ENCODE measurements around the gene CDV3.
"Not testable (repeated sequence)": the region's sequence is repeated elsewhere in the genome, so short reads cannot be mapped to it uniquely, and the experiment has no call there.

The CDV3 gene

GRCh38 chr3:133573629-133574194 is at the start of gene CDV3:
Gene CDV3, plus strand, starts transcription at chr3:133573686. Its CDS starts 359 bp downstream, at chr3:133574045.
- DNase-seq = no peak

DNA sequence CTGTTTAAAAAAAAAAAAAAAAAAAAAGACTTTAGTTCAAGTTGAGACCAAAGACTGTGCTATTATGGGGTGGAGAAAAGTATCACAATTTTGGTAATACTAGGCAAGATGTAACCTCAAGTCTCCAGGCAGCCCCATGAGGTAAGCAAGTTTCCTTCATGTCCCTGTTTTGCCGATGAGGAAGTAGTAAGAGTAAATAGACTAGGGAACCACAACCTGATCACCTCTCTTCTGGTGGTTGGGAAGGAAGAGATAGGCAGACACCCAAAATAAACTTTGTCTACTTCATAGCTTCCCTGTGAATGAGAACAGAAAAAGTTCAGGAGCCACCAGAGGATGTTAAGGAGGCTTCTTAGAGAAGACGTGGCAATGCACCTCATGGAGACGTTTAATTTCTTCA is 49.7 kb upstream of the CDV3 start:
- DNase-seq = not testable (repeated sequence)

- DNase-seq = no peak
Observed at GRCh38 chr3:133525435-133525834, 48.1 kb upstream of the CDV3 start.

DNA sequence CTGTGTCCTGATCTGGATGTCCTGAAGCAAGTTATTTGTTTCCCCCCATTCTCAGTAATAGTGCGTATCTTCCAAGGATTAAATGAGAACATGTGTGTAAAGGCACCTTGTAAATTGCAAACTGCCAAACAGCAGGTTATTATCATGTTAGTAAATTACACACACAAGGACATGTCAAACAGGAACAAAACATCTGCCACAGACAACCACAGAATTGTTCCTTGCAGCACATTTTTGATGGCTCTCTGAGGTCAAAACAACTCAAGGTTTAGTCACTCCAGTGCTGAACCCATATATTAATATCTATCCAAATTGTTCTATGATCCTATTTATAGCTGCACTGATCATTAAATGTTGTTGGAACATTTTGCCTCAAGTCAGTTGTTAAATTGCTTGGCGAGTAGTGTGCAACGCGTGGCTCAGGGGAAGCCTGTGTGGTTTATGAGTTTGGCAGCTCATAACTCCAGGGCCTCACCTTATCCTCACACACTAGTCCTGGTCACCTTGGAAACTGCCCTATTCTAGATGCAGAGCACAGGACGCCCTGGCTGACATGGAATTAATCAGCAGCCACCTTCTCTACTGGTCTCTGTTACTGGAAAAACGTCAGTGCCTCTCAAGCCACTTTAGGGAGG is 46.3 kb upstream of the CDV3 start:
- DNase-seq = peak; percentile 28

GRCh38 chr3:133529809-133530208 is 43.7 kb upstream of the CDV3 start:
- DNase-seq = no peak

GRCh38 chr3:133531981-133532380 is 41.5 kb upstream of the CDV3 start:
- no peak for DNase-seq

- no peak for DNase-seq
Observed at GRCh38 chr3:133532951-133533350, 40.5 kb upstream of the CDV3 start.

DNA sequence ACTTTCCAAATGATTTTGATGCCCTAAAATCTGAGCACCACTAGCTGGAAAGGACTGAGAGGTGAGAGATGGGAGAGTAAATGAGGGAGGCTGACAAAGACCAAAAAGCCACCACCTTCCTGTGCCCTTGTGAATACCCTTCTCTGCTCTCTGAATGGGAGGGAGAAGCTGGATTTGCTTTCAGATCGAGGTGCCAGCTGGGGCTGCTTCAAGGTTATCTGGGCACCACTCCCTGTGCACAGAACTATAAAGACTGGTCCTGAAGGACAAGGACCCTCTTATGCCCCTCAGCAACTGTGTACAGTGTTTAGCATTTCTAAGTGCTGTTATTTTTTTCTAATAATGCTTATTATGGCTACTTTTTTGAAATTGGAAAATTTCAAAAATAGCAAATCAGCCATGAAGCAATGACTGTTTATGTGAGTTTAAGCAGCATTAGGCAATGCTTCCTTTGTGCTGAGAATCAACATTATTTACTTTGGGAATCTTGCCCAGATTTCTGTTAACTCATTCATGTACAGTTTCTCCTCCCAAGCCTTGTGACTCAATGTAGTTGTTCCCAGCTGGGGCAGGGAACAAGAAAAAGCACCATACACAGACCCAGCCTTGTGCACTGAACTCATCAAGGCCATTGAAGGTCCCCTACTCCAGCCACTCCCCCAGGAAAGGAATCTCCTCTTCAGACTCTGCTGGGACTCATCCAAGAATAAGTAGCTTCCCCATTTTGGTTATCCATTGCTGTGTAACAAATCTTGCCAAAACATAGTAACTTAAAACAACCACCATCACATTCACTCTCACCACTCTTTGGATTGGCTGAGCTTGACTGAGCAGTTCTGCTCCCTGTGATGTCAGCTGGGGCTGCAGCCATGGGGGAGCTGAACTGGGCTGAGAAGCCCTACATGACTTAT is 37.3 kb upstream of the CDV3 start:
- no peak for DNase-seq

DNA sequence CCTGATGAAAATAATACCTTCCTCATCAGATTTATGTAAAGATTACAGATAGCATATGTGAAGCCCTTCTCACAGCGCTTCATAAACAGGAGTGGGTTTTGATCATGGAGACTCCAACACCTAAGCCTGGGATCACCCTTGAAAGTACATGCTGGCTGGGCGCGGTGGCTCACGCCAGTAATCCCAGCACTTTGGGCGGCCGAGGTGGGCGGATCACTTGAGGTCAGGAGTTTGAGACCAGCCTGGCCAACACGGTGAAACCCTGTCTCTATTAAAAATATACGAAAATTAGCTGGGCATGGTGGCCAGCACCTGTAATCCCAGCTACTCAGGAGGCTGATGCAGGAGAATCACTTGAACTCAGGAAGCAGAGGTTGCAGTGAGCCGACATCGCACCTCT is 36.4 kb upstream of the CDV3 start:
- DNase-seq = not testable (repeated sequence)

DNA sequence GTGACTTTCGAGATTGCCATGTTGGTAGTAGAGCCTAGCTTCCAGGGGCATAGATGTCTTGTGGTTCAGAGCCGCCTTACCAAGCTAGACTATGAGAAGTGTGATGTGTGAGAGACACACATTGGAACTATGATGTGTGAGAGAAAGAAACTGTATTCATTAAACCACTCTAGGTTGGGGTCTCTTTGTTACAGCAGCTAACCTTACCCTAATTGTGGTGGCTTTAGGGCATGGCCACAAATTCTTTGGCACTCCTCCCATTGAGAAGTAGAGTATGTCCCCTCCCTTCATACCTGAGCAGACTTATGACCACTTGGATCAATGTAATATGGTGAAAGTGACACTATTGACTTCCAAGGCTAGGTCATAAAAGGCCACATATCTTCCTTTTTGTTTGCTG is 35.3 kb upstream of the CDV3 start:
- DNase-seq = no peak

DNA sequence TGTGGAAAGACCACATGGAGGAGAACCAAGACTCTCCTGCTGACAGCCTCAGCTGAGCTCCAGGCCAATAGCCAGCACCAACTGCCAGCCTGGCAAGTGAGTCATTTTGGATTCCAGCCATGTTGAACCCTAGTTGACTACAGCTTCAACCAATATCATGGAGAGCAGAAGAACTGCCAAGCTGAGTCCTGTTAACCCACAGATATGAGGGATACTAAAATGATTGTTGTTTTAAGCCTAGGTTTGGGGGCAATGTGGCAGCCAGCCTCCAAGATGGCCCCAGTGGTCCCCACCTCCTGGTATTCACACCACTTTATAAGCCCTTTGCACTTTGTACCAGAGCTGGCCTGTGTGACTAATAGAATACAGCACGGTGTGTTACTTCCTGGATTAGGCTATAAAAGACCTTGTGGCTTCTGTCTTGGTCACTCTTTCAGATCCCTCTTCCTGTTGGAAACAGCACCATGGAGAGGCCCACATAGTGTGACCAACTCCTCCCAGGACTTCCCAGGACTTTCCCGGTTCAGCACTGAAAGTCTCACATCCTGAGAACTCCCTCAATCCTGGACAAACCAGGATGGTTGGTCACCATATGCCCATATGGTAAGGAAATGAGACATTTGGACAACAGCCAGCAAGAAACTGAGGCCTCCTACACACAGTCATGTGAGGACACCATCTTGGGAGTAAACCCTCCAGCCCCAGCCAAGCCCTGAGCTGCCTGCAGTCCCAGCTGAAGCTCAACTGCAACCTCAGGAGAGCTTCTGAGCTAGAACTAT is 32.4 kb upstream of the CDV3 start:
- DNase-seq = no peak

GRCh38 chr3:133542871-133543270 is 30.6 kb upstream of the CDV3 start:
- no peak for DNase-seq

DNA sequence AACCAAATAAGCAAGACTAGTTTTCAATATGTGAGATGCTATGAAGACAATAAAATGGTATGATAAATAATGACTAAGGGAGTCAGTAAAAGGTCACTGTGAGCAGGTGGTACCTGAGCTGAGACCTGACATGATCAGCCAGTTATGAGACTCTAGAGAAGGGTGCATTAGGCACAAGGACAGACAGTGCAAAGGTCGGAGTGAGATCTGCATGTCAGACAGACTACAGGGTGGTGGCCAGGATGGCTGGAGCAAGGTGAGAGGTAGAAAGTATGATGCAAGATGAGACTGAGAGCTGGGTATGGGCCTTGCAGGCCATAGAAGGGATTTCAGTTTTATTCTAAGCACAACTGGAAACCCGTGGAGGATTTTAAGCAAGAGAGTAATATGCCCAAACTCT is 28.5 kb upstream of the CDV3 start:
- DNase-seq = not testable (repeated sequence)

GRCh38 chr3:133547432-133548041 is 25.9 kb upstream of the CDV3 start:
- DNase-seq = no peak

GRCh38 chr3:133548090-133548489 is 25.4 kb upstream of the CDV3 start:
- no peak for DNase-seq

- no peak for DNase-seq
Observed at GRCh38 chr3:133549565-133549964, 23.9 kb upstream of the CDV3 start.

DNA sequence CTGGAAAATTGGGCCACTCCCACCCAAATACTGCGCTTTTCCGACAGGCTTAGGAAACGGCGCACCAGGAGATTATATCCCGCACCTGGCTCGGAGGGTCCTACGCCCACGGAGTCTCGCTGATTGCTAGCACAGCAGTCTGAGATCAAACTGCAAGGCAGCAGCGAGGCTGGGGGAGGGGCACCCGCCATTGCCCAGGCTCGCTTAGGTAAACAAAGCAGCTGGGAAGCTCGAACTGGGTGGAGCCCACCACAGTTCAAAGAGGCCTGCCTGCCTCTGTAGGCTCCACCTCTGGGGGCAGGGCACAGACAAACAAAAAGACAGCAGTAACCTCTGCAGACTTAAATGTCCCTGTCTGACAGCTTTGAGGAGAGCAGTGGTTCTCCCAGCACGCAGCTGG is 21.9 kb upstream of the CDV3 start:
- not testable (repeated sequence) for DNase-seq

DNA sequence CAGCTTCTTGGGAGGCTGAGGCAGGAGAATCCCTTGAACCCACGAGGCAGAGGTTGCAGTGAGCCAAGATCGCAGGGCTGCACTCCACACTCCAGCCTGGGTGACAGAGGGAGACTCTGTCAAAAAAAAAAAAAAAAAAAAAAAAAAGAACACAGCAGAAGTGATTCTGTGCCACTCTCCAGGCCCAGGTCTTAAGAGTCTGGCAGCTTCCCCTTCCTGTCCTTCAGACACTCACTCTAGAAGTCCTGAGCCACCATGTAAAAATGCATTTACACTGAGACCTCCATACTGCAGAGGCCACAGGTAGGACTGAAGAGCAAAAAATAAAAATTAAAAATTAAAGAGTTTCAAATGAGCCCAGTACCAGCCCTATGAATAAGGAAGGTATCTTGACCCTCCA is 11.8 kb upstream of the CDV3 start:
- DNase-seq = no peak

DNA sequence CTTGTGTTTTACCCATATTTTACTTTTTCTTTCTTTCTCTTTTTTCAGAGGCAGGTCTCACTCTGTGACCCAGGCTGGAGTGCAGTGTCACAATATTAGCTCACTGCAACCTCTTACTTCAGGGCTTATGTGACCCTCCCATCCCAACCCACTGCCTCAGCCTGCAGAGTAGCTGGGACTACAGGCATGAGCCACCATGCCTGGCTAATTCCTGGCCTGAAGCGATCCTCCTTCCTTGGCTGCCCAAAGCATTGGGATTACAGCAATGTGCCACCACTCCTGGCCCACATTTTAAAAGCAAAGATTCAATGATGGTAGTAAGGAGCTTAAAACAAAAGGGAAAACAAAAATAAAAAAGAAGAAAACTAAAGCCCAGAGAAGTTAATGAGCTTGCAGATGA is 11.1 kb upstream of the CDV3 start:
- DNase-seq = no peak

GRCh38 chr3:133563186-133563591 is 10.3 kb upstream of the CDV3 start:
- DNase-seq = no peak

DNA sequence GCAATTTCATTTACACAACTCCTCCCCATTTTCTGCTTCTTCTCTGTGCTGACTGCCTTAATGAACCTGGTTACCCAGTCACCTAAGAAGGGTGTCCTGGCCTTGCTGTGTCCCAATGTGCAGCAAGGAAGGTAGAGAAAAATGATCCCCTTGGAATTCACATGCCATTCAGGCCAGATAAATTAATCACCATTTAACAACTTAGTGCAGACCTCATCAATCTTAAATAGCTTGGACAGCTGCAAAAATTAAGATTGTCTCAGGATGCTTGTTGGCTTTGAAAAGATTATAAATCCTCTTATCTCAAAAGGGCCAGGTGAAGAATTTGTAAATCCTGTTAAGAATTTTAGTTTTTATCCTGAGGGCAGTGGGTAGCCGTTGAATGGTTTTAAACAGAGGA is 9.7 kb upstream of the CDV3 start:
- DNase-seq = no peak

DNA sequence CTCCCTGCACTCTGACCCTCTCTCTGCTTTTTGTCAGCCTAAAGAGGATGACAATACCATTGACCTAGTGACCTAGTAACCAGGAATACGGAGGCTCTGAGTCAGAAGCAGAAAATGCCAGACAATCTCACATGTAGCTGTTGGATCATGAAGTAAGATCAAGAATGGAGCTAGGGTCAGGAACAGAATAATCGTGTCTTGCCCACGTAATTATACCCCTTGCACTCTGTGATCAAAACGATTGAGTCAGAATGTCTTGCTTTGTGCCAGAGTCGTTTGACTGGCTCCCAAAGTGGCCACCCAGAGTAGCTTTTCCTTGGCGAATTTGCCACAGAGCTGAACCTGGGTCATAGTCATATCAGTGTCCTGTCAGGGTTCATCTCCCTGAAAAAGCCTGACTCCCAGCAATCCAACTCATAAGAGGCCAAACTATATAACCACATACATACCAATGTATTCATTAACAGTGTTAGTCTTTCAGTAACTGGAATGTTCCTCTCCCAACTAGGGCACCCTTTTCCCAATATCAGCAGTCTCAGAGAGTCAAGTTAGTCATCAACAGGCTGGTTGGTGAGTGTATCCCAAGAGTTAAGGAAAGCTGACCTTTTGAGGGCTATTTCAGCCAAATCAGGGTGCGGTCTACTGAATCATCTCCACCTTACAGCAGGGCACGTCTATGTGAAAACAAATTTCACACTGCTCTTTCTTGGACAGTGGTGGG is 5.0 kb upstream of the CDV3 start:
- no peak for DNase-seq

Measured in NCI-H1417 treated with DMSO at 0.1 percent for 48 hours (cell line).